GM19043 (cell line): Measurements from ENCODE around the gene GLYATL1.

Source experiments
- ATAC-seq: cut with Tn5 transposase; IDR thresholded peaks from one replicate; pipeline ENCODE4 v1.9.1; 2021; ENCODE audit warnings: low read depth; ENCODE audit not compliant: unreplicated experiment

The GLYATL1 gene

GRCh38 chr11:58939277-58939676, at the start of gene GLYATL1:
Gene GLYATL1 (plus strand): TSS chr11:58939488. CDS start chr11:58947088, 7,600 bp downstream.
- ATAC-seq = no peak

- ATAC-seq = no peak
Measured at GRCh38 chr11:58893899-58894298, 45.4 kb upstream of the GLYATL1 start.

- ATAC-seq = no peak
Measured at GRCh38 chr11:58898106-58898505, 41.2 kb upstream of the GLYATL1 start.

- ATAC-seq = peak; percentile 49
Measured at GRCh38 chr11:58900479-58901420, 38.5 kb upstream of the GLYATL1 start.

- no peak for ATAC-seq
Measured at GRCh38 chr11:58902881-58903280, 36.4 kb upstream of the GLYATL1 start.

- ATAC-seq = no peak
Measured at GRCh38 chr11:58905011-58905720, 34.1 kb upstream of the GLYATL1 start.

- no peak for ATAC-seq
Measured at GRCh38 chr11:58905721-58906547, 33.4 kb upstream of the GLYATL1 start.

GRCh38 chr11:58907780-58908179, 31.5 kb upstream of the GLYATL1 start:
- ATAC-seq = no peak

- no peak for ATAC-seq
Measured at GRCh38 chr11:58912124-58912523, 27.2 kb upstream of the GLYATL1 start.

- no peak for ATAC-seq
Measured at GRCh38 chr11:58913685-58914084, 25.6 kb upstream of the GLYATL1 start.

- no peak for ATAC-seq
Measured at GRCh38 chr11:58914821-58915543, 24.3 kb upstream of the GLYATL1 start.

GRCh38 chr11:58916637-58917036, 22.7 kb upstream of the GLYATL1 start:
- ATAC-seq = no peak

- ATAC-seq = no peak
Measured at GRCh38 chr11:58917159-58917783, 22.0 kb upstream of the GLYATL1 start.

GRCh38 chr11:58919561-58919960, 19.7 kb upstream of the GLYATL1 start:
- ATAC-seq = no peak

- ATAC-seq = no peak
Measured at GRCh38 chr11:58919980-58920379, 19.3 kb upstream of the GLYATL1 start.

GRCh38 chr11:58921778-58922390, 17.4 kb upstream of the GLYATL1 start:
- no peak for ATAC-seq

GRCh38 chr11:58922479-58922878, 16.8 kb upstream of the GLYATL1 start:
- ATAC-seq = no peak

- ATAC-seq = peak; percentile 87
Measured at GRCh38 chr11:58923300-58923788, 15.9 kb upstream of the GLYATL1 start.

- ATAC-seq = no peak
Measured at GRCh38 chr11:58924230-58924629, 15.1 kb upstream of the GLYATL1 start.
